ENCODE data around the gene USP2.

USP2 gene

DNA sequence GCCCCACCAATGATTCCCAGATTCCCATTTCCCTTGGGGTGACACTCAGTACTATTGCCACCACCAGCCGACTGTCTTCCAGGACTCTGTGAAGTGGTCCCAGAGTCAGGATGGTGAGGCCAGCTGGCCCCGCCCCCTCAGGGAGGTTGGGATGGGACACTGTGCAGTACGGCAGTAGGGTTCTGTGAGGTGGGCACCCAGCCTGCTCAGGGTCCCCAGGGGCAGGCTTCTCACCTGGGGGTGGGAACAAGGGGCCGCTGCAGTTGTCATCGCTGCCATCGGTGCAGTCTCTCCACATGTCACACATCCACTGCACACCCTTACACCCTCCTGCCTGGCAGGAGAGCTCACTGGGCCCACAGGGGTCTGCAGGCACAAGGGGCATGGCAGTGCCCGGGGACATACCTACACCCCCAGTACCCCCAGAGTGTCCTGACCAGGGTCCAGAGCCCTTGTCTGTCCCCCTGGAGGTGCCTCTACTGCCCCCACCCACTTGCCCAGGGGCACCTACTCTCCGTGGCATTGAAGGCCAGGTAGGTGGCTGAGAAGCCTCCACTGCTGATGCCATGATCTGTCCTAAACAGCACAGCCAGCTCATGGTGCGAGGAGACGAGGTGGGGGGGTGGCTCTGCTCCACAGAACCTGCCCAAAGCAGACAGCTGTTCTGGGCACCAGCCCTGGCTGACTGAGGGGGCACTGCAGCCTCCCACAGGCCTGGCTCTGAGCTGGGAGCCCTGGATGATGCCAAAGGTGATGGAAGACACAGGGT is 38.9 kb downstream of the USP2 start:
- DNase-seq (ENCODE audit: low read depth in 3 of 3), result no peak

DNA sequence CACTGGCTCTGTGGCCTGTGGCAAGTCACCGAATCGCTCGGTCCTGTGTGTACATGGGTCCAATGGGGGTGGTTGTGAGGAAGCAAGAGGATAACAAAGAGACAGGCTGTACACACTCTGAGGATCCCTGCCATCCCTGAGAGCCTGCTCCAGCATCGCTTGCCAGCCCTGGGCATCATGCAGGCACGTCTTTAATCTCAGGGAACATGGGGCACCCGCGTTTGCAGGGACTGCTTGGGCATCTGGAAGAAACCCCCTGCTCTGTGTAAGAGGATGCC is 39.5 kb downstream of the USP2 start:
- DNase-seq (ENCODE audit: low read depth in 3 of 3), result no peak

DNA sequence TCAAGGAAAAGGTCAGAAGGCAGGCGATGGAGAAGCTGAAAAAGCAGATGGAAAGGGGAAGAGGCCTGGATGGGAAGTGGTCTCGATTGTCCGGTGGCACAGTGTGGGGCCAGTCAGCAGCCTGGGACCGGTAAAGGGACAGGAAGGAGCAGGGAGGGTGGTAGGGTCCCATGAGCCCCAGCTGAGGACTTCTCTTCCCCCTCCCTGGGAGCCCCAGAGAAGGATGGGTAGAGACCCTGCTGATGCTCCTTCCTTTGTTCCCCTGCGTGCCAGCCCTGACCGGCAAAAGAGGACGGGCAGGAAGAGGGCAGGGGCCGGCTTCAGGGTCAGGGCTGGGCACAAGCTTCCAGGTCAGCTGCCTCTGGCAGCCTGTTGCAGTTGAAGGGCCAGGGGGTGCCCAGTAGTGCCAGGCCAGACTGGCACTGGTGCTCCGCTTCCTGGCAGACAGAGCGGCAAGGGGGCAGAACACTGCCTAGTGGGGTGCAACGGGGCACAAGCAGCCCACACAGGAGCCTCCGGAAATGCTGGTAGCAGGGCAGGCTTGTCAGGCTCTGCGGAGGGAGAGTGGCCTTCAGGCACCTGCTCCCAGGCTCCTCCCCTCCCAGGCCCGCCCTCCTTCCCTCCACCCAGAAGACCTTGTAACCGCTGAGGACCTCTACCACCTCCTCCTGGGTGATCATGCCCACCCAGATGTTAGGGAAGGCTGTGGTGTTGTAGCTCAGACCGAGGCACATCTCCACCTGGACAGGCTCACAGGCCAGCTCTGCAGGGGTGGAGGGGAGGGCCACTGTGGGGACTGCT is 40.1 kb downstream of the USP2 start:
- no peak for DNase-seq (ENCODE audit: low read depth in 3 of 3)

DNA sequence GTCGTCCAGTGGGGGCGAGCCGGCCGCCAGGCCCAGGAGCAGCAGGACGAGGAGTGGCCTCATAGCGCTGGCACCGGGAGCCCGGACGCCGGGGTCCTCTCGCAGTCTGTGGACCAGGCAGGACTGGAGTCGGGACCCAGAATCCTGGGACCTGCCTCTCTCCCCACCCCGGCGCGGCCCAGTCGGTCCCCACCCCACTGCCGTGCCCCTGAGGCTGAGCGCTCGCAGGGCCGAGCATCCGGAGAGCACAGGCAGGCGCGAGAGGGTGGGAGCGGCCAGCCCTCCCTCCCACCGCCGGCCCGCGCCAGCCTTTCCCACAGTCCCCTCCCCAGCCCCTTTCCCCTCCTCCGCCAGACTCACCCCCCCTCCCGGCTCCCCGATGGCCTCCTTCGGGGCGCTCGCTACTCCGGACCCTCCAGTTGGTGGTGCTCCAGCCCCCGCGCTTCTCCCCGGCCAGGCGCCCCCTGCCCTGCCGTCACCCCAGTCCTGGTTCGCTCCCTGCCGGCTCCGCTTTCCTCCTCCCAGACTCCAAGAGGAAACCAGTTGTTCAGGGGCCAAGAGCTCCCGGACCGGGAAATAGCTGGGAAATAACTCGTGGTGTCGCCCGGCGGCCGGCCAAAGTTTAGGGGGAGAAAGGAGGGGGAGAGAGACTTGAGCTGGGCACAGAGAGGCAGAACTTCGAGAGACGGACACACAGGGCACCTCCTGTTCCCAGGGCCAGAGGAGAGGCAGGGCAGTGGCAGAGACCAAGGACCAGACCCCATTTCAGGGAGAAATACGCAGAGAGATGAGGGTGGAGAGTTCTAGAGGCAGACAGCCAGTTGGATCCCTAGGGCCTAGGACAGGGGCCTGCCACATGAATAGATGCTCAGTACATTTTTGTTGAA is 40.9 kb downstream of the USP2 start, which contains the start of gene C1QTNF5:
Gene C1QTNF5, minus strand, starts transcription at position 549 of the 887 bp plus-strand sequence. Its CDS starts 486 bp downstream, at position 63.
- no peak for DNase-seq (ENCODE audit: low read depth in 3 of 3)

DNA sequence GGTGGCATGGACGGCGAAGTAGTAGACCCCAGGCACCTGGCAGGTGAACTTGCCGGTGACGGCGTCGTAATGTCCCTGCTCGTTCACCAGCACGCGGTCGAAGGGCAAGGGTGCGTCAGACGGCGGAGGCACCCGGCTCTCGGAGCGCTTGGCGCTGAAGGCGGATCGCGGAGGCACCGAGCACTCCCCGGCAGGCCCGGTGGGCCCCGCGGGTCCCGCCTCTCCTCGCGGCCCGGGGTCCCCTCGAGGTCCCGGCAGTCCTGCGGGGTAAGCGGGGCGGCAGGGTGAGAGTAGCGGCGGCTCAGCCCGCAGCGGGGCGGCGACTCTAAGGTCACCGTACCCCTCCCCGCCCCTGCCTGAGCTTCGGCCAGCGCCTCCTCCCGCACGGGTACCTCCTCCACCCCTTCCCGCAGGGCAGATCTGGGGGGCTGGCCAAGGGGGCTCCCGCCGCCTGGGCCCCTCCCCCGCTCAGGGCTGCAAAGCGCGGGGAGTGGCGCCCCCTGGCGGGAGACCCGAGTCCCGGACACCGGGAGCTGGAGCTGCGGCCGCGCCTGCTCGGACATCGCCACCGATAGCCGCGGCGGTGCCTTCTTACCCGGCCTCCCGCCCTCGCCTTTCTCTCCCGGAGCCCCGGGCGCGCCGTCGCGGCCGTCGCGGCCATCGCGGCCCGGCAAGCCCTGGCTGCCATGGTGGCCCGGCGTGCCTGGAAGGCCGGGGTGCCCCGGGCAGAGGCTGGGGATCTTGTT is 41.7 kb downstream of the USP2 start:
- no peak for DNase-seq (ENCODE audit: low read depth in 3 of 3)

DNA sequence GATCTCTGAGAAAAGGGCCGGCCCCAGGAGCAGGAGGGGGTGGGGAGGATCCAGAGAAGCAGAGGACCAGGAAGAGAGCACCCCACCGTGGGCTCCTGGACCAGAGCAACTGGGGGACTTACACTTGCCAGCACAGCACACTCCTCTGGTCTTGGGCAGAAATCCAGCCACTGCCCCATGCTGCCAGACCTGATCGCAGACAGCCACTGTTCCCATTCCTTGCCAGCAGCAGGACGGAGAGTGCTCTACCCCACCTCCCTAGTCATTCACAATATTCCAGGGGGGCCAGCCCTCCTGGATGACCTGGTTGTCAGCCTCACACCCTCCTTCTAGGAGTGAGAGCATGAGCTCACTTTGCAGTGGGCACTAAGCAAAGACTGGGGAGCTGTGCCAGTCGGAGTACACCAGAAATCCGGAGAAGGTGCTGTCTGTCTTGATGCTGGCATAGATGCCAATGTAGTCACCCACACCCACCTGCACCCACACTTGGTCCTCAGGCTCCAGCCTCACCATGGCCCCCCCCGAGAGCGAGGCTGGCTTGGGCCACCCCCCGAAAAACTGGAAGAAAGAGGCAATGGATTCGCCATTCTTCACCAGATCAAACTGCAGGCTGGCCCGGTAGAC is 42.4 kb downstream of the USP2 start:
- DNase-seq (ENCODE audit: low read depth in 3 of 3), result no peak

DNA sequence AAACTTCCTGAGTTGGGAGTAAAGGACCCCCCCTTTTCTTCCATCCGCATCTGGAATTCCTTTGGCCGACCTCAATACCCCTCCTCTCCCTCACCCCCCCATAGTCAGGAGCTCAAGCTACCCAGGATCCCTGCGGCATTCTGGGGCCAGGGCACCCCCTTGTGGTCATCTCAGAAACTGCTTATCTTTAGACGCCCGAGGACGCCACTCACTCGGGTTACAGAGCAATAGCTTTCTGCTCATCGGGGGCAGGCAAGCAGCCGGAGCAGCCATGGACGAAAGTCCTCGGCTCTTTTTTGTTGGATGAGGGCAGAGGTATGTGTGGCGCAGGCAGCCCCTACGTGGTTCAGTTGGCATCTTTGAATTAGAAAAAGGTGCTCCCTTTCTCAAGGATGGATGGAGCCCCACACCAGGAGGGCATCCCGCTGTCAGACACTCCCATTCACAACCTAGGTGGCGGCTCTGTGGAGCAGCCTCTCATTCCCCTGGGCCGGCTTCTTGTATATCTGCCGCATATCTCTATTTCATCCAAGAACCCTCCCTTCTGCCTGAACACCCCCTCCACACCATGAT is 43.1 kb downstream of the USP2 start:
- peak; percentile 45 to 68 (median 46) for DNase-seq (ENCODE audit: low read depth in 3 of 3)

DNA sequence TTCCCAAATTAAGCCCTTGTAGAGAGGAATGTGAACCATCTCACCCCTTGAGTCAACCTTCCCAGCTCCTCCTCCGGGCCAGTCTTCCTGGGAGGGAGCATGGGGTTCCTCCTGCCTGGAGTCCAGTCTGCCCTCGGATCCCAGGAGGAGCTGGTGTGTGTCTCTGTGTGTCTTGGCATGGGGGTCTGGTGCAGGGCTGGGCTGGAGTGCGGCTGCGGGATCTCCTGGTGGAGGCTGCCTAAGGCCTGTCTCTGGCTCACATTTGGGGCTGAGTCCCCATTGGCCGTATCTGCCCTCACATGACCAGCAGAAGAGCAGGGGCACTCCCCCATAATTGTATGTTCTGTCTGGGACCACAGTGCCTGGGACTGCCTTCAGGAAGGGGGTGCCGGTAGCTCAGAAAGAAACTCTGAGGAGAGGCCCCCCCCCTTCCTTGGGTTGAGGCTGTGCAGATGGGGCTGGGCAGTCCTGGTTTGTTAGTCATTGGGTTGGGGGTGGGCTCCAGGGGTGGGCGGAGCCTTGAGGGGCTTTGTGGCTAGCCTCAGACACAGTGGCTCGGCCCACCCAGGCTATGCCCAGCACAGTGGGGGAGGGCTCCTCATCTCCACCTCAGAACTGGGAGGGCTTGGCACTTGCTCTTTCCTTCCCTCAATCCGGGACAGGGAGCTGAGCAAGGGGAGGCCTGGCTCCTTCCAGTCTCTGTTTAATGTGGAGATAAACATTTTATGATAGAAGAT is 43.7 kb downstream of the USP2 start:
- DNase-seq (ENCODE audit: low read depth in 3 of 3), result no peak

DNA sequence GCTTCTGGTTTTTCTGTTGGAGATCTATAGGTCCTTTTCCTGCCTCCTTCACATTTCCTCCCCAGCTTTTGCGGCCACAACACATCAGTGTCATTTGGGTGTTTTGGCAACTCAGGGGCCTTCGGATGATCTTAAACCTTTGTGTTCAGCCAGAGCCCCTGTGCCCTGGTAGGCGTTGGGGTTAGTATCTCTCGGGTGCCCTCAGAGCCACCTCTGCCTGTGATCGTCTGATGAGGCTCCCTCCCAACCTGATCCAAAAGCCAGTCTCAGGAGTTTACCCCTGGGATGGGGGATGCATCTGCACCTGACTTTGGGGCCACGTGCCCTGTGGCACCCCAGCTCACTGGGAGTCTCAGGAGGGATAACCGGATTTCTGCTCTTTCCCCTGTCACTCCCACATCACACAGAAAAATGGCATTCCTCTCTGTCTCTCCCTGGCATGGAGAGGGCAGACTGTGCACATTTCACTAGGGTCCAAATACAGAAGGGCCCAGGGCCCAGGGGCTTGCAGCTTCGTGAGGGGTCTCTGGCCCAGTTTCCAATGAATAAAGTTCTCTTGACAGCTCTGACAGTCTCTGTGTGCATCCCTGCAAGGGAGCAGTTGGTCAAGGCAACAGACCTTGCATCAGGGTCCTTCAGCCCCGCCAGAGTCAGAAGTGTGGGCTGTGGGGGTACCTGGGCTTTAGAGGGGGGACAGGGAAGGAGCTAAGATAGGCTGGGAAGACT is 44.6 kb downstream of the USP2 start:
- DNase-seq (ENCODE audit: low read depth in 3 of 3), result no peak

DNA sequence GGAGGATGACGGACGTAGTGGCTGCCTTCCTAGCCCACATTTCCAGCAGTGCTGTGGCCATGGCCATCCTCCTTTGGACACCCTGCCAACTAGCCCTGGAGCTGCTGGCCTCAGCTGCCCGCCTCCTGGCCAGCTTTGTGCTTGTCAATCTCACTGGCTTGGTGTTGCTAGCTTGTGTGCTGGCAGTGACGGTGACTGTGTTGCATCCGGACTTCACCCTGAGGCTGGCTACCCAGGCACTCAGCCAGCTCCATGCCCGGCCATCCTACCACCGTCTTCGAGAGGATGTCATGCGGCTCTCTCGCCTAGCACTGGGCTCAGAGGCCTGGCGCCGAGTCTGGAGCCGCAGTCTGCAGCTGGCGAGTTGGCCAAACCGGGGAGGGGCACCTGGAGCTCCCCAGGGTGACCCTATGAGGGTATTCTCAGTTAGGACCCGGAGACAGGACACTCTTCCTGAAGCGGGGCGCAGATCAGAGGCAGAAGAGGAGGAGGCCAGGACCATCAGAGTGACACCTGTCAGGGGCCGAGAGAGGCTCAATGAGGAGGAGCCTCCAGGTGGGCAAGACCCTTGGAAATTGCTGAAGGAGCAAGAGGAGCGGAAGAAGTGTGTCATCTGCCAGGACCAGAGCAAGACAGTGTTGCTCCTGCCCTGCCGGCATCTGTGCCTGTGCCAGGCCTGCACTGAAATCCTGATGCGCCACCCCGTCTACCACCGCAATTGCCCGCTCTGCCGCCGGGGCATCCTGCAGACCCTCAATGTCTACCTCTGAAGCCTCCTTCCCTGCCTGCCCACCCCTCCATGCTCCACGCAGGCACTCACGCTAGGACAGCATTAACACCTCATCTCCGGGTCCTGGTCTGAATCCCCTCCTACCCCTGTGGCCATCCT is 45.6 kb downstream of the USP2 start:
- DNase-seq (ENCODE audit: low read depth in 3 of 3), result no peak

DNA sequence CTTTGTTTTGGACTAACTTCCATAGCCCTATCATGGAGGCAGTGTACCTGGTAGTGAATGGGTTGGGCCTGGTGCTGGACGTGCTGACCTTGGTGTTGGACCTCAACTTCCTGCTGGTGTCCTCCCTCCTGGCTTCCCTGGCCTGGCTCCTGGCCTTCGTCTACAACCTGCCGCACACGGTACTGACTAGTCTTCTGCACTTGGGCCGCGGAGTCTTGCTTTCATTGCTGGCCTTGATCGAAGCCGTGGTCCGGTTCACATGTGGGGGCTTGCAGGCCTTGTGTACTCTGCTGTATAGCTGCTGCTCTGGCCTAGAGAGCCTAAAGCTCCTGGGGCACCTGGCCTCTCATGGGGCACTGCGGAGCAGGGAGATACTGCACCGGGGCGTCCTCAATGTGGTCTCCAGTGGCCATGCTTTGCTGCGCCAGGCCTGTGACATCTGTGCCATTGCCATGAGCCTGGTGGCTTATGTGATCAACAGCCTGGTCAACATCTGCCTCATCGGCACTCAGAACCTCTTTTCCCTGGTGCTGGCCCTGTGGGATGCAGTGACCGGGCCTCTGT is 46.3 kb downstream of the USP2 start:
- no peak for DNase-seq (ENCODE audit: low read depth in 3 of 3)

DNA sequence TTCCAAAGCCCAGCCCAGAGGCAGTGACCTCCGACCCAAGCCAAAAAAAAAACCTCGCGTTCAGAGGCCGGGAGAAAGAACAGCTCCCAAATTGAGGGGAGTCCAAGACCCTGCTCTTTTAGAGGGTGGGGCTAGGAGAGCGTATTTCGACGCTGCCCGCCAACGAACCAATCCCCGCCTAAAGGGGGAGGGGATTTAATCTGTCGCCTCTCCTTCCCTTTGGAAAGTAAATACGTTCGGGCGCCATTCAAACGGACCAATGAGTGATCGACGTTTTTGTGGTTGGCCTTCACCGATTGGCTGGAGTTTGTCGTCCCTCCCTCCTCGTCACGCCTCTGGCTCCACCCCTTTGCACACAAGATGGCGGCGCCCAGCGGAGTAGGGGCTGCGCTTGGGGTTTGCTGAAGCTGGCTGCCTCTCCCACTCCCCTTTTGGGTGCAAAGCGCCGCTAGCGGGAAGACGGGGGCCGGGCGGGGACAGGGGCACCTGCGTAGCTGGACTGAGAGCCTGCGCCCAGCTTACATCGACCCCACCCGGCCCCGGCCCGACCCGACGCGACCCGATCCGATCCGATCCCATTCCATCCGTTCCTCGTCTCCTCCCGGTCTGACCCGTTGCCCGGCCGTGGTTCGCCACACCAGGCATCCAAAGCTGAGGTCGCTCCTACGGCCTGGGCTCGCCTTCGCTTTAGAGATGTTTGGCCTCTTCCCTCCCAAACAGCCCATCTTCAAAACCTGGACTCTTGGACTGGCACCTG is 47.1 kb downstream of the USP2 start, which contains the start of gene RNF26:
Gene RNF26, plus strand, starts transcription at position 354 of the 757 bp plus-strand sequence. CDS start 596 bp downstream, outside the sequence.
- peak; percentile 85 to 95 (median 92) for DNase-seq (ENCODE audit: low read depth in 3 of 3)

DNA sequence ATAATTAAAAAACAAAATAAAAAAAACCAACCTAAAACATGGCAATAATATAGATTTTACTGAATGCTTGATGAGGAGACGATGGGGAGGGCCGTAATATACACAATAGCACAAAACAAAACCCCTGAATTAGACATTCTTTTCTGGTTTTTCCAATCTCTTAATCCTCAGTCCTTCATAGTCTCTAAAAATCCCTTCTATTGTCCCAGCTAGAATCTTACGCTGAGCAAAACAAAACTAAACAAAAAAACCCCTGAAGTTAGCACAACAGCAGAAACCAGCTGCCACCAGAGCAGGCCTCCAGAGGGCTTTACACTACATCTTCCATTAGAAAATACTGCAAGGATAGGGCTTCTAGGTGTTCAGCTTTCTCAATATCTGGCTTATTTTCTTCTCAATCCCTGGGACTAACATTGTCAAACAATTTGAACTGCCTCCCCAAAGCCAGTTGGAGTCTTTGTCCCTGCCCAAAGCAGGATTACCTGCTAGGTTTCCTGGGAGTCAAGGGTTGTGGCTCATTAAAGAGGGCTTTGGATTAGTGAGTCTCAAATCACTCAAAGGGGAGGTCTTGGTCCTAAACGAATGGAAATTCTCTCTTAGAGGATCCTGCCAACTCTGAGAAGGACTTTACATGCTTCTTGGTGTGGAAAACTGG is 49.3 kb downstream of the USP2 start:
- DNase-seq (ENCODE audit: low read depth in 3 of 3), result no peak

DNA sequence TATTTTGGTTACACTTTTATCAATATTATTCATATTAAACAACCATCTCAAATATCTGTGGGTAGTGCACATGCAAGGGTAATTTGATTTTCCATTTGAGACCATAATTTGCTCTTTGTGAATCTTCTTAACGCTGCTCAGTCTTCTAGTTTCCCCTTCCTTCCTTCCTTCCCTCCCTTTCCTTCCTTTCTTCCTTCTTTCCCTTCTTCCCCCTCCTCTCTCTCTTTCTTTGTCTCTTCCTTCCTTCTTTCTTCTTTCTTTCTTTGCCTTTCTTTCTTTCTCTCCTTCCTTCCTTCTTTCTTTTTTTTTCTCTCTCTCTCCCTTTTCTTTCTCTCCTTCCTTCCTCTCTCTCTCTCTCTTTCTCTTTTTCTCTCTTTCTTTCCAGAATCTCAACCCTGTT is 51.3 kb downstream of the USP2 start:
- no peak for DNase-seq (ENCODE audit: low read depth in 3 of 3)

DNA sequence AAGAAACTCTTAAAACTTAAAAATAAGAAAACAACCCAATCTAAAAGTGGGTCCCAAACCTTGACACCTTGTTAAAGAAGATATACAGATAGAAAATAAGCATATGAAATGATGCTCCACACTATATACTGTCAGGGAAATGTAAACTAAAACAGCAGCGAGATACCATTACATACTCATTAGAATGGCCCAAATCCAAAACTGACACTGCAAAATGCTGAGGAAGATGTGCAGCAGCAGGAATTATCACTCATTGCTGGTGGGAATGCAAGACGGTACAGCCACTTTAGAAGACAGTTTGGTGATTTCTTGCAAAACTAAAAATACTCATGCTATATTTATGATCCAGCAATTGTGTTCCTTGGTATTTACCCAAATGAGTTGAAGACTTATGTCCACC is 52.2 kb downstream of the USP2 start:
- DNase-seq (ENCODE audit: low read depth in 3 of 3), result no peak

DNA sequence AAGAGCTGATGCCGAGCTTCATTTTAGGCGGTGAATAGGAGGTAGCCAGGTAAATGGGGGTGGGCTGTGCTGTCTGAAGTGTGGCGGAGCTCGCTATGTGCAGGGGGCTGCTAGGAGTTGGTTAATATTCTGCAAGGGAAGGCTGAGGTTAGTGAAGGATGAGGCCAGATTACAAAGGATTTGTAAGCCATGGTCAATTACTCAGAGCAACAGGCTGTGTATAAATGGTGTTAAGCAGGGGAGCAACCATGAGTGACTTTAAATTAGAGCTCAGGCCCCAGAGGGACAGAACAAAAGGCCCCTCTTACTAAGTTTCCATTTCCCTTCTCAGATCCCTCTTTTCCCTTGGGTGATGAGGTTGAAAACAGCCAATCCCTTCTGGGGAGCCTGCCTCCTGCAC is 57.3 kb downstream of the USP2 start:
- DNase-seq (ENCODE audit: low read depth in 3 of 3), result no peak
